Ovary (tissue), 3 donors: Measurements from ENCODE around the gene SH3BP1.

ENCODE experiments used
- POLR2A ChIP-seq: fragments of 450-650 bp; IDR thresholded peaks from one replicate; pipeline ENCODE4 v1.6.1; 2017; ENCODE audit warnings: antibody characterized with exemption, mild to moderate bottlenecking, moderate library complexity
- TF ChIP-seq, protein P1 (sequence below), 3 donors: fragments of 450-650 bp in 2 of 3; fragments of 200-600 bp in 1 of 3; IDR thresholded peaks; one replicate each; pipeline versions ENCODE4 v1.5.1 to v1.8.0; 2016 to 2022; ENCODE audit warnings: antibody characterized with exemption in 3 of 3, mild to moderate bottlenecking in 1 of 3
- donor health status: DM: no; HTN: no; CAD: no.

- TF ChIP-seq POLR2A: no peak
- TF ChIP-seq, protein P1, sequence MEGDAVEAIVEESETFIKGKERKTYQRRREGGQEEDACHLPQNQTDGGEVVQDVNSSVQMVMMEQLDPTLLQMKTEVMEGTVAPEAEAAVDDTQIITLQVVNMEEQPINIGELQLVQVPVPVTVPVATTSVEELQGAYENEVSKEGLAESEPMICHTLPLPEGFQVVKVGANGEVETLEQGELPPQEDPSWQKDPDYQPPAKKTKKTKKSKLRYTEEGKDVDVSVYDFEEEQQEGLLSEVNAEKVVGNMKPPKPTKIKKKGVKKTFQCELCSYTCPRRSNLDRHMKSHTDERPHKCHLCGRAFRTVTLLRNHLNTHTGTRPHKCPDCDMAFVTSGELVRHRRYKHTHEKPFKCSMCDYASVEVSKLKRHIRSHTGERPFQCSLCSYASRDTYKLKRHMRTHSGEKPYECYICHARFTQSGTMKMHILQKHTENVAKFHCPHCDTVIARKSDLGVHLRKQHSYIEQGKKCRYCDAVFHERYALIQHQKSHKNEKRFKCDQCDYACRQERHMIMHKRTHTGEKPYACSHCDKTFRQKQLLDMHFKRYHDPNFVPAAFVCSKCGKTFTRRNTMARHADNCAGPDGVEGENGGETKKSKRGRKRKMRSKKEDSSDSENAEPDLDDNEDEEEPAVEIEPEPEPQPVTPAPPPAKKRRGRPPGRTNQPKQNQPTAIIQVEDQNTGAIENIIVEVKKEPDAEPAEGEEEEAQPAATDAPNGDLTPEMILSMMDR (IDR thresholded peaks at IDR 0.05): no peak
Observed at GRCh38 chr22:37697538-37697835, 58.0 kb downstream of the SH3BP1 start.
